ENCODE results near the gene GNPDA1. TPM values are rescaled to one million over a fixed set of nuclear protein-coding genes. Genes with fewer than 3 reads are reported as not detected.

The GNPDA1 gene
- polyA plus RNA-seq, 1 donor (not counting 4 experiments of a cell fraction or from before 2014, with no cell fraction given), result 18.0 TPM

- Histone ChIP-seq H3K4me1 (ENCODE audit: control insufficient read depth, extremely low read depth, insufficient read depth, low read length) (peaks cover 11% of the 10 kb centered on the region), H3K27me3 (ENCODE audit: control insufficient read depth, extremely low read depth, insufficient read depth, low read length) (no peaks in the 10 kb centered on the region)
- no peak for FAIRE-seq
These were observed 54.7 kb downstream of the GNPDA1 start, which contains the start of gene PCDH12 for GRCh38 chr5:141958113-141958512. PCDH12 (minus strand) TSS chr5:141958202; CDS start chr5:141957851, 351 bp downstream.

GRCh38 chr5:141957367-141957996 lies 55.3 kb downstream of the GNPDA1 start:
- Histone ChIP-seq H3K9me3 (ENCODE audit: control insufficient read depth, low read depth, low read length) (no peaks in the 10 kb centered on the region), H3K27ac (ENCODE audit: control insufficient read depth, insufficient read depth, low read length) (no peak overlapping the region), H3K4me3 (ENCODE audit: control insufficient read depth in 2 of 3, extremely low read depth in 1 of 3, insufficient read depth in 2 of 3, low read depth in 1 of 3, low read length in 3 of 3) (no peak overlapping the region), H3K4me1 (ENCODE audit: control insufficient read depth, extremely low read depth, insufficient read depth, low read length) (peaks cover 11% of the 10 kb centered on the region), H2AFZ (ENCODE audit: control insufficient read depth, low read length) (no peak overlapping the region), H3K9me1 (ENCODE audit: control insufficient read depth, extremely low read depth, insufficient read depth, low read length) (no peaks in the 10 kb centered on the region), H3K9ac (ENCODE audit: control insufficient read depth, extremely low read depth, insufficient read depth, low read length) (no peak overlapping the region), H3K27me3 (ENCODE audit: control insufficient read depth, extremely low read depth, insufficient read depth, low read length) (no peaks in the 10 kb centered on the region), H3K4me2 (ENCODE audit: control insufficient read depth, extremely low read depth, insufficient read depth, low read depth, low read length) (no peak overlapping the region), H4K20me1 (ENCODE audit: control insufficient read depth, extremely low read depth, insufficient read depth, low read length) (no peaks in the 10 kb centered on the region), H3K36me3 (ENCODE audit: control insufficient read depth in 2 of 2, extremely low read depth in 1 of 2, insufficient read depth in 2 of 2, low read length in 2 of 2) (no peaks in the 10 kb centered on the region), H3K79me2 (ENCODE audit: control insufficient read depth, insufficient read depth, low read length) (no peaks in the 10 kb centered on the region)
- DNase-seq (ENCODE audit: low read depth, low spot score) (no peak), FAIRE-seq (no peak)
- dilution Hi-C loops (cut with MboI; ENCODE audit: extremely low pct_ligation_motif_present, low sequenced_read_pairs), result no loop called here
- no peak for TF ChIP-seq EZH2 (IDR thresholded peaks at IDR 0.05; ENCODE audit: low read length)
- TF ChIP-seq CTCF (optimal IDR thresholded peaks at IDR 0.05 in 1 of 3, IDR thresholded peaks at IDR 0.05 in 1 of 3, conservative IDR thresholded peaks at IDR 0.05 in 1 of 3; ENCODE audit: extremely low read depth in 1 of 3, insufficient read depth in 2 of 3, low read length in 3 of 3), result no peak

More at GRCh38 chr5:141958113-141958512, 54.7 kb downstream of the GNPDA1 start, which contains the start of gene PCDH12:
- H3K9me1 ChIP-seq (ENCODE audit: control insufficient read depth, extremely low read depth, insufficient read depth, low read length), result no peaks in the 10 kb centered on the region
- no peak within 1 kb of the TSS for H3K9ac ChIP-seq (ENCODE audit: control insufficient read depth, extremely low read depth, insufficient read depth, low read length)
- H3K9me3 ChIP-seq (ENCODE audit: control insufficient read depth, low read depth, low read length), result no peaks in the 10 kb centered on the region
- no peak for DNase-seq (ENCODE audit: low read depth, low spot score)
- H3K36me3 ChIP-seq (ENCODE audit: control insufficient read depth in 2 of 2, extremely low read depth in 1 of 2, insufficient read depth in 2 of 2, low read length in 2 of 2), result no peaks in the 10 kb centered on the region
- H2AFZ ChIP-seq (ENCODE audit: control insufficient read depth, low read length), result no peak within 1 kb of the TSS
- dilution Hi-C loops (cut with MboI; ENCODE audit: extremely low pct_ligation_motif_present, low sequenced_read_pairs), result no loop called here
- no peaks in the 10 kb centered on the region for H4K20me1 ChIP-seq (ENCODE audit: control insufficient read depth, extremely low read depth, insufficient read depth, low read length)
- H3K4me3 ChIP-seq (ENCODE audit: control insufficient read depth in 2 of 3, extremely low read depth in 1 of 3, insufficient read depth in 2 of 3, low read depth in 1 of 3, low read length in 3 of 3), result no peak within 1 kb of the TSS
- no peaks in the 10 kb centered on the region for H3K79me2 ChIP-seq (ENCODE audit: control insufficient read depth, insufficient read depth, low read length)
- TF ChIP-seq EZH2 (IDR thresholded peaks at IDR 0.05; ENCODE audit: low read length), result no peak
- TF ChIP-seq CTCF (optimal IDR thresholded peaks at IDR 0.05 in 1 of 3, IDR thresholded peaks at IDR 0.05 in 1 of 3, conservative IDR thresholded peaks at IDR 0.05 in 1 of 3; ENCODE audit: extremely low read depth in 1 of 3, insufficient read depth in 2 of 3, low read length in 3 of 3), result no peak
- H3K27ac ChIP-seq (ENCODE audit: control insufficient read depth, insufficient read depth, low read length), result no peak within 1 kb of the TSS
- no peak within 1 kb of the TSS for H3K4me2 ChIP-seq (ENCODE audit: control insufficient read depth, extremely low read depth, insufficient read depth, low read depth, low read length)
